Measurements from ENCODE around the gene EIF3A. TPM values are rescaled to one million over a fixed set of nuclear protein-coding genes. Genes with fewer than 3 reads are reported as not detected.
A peak's percentile ranks its signal among the peaks of the same experiment; 100 is the strongest.

The EIF3A gene
- total RNA-seq, 6 experiments from 2014 or later, result 41.6 to 69.5 (median 57.4) TPM

GRCh38 chr10:119120413-119120867 lies 39.8 kb upstream of the EIF3A start:
- DNase-seq (no peak), ATAC-seq (peak; percentile 85 to 95 (median 89))
- intact Hi-C loops (cut with DNase I), result no loop called here
- H3K4me1 ChIP-seq, result peaks cover 0 to 39% (median 15%) of the 10 kb centered on the region in 4 donors
- no peaks in the 10 kb centered on the region for H3K27me3 ChIP-seq
- no peak overlapping the region for H3K4me3 ChIP-seq
- no peak for TF ChIP-seq CTCF (IDR thresholded peaks at IDR 0.05)
- no peaks in the 10 kb centered on the region for H3K9me3 ChIP-seq
- H3K27ac ChIP-seq, result peak overlapping the region; percentile 66 to 90 (median 84)
- WGBS (ENCODE audit: insufficient coverage, low coverage, low lambda C conversion rate, missing lambda C conversion rate), result 23% methylated on average over 4 of the region's 4 CpGs
- H3K36me3 ChIP-seq, result peaks cover 0 to 25% (median 3%) of the 10 kb centered on the region in 4 donors

- H3K4me3 ChIP-seq, result no peak overlapping the region
- H3K4me1 ChIP-seq, result peaks cover 0 to 46% (median 16%) of the 10 kb centered on the region in 4 donors
- H3K36me3 ChIP-seq, result peaks cover 0 to 21% (median 3%) of the 10 kb centered on the region in 4 donors
- no peaks in the 10 kb centered on the region for H3K9me3 ChIP-seq
- peak overlapping the region; percentile 63 to 90 (median 84) for H3K27ac ChIP-seq
- DNase-seq (no peak), ATAC-seq (peak in 1 of 4 donors; percentile 2)
- TF ChIP-seq CTCF (IDR thresholded peaks at IDR 0.05) (no peak), POLR2A (IDR thresholded peaks at IDR 0.05) (no peak)
- H3K27me3 ChIP-seq, result no peaks in the 10 kb centered on the region
- WGBS (ENCODE audit: insufficient coverage, low coverage, low lambda C conversion rate, missing lambda C conversion rate), result 29% methylated on average over 1 of the region's 1 CpG
- intact Hi-C loops (cut with DNase I), result no loop called here
Observed at GRCh38 chr10:119119400-119119799, 38.8 kb upstream of the EIF3A start.

GRCh38 chr10:119118231-119118630 lies 37.6 kb upstream of the EIF3A start:
- DNase-seq (no peak), ATAC-seq (no peak)
- peaks cover 0 to 15% (median 3%) of the 10 kb centered on the region in 4 donors for H3K36me3 ChIP-seq
- H3K4me1 ChIP-seq, result peaks cover 0 to 58% (median 18%) of the 10 kb centered on the region in 4 donors
- intact Hi-C loops (cut with DNase I), result no loop called here
- WGBS (ENCODE audit: insufficient coverage, low coverage, low lambda C conversion rate, missing lambda C conversion rate), result 89% methylated on average over 5 of the region's 5 CpGs
- peak overlapping the region in 1 of 3 donors; percentile 26 for H3K27ac ChIP-seq
- H3K4me3 ChIP-seq, result no peak overlapping the region
- no peaks in the 10 kb centered on the region for H3K27me3 ChIP-seq
- TF ChIP-seq POLR2A (IDR thresholded peaks at IDR 0.05) (no peak), CTCF (IDR thresholded peaks at IDR 0.05) (no peak)
- H3K9me3 ChIP-seq, result no peaks in the 10 kb centered on the region

GRCh38 chr10:119116326-119116951 lies 35.8 kb upstream of the EIF3A start:
- intact Hi-C loops (cut with DNase I), result no loop called here
- TF ChIP-seq CTCF (IDR thresholded peaks at IDR 0.05) (no peak), POLR2A (IDR thresholded peaks at IDR 0.05) (no peak)
- DNase-seq (no peak), ATAC-seq (peak in 1 of 4 donors; percentile 11)
- Histone ChIP-seq H3K4me3 (no peak overlapping the region), H3K27ac (peak overlapping the region in 2 of 3 donors; percentile 41 to 54), H3K36me3 (peaks cover 0 to 25% (median 1%) of the 10 kb centered on the region in 4 donors), H3K4me1 (peaks cover 0 to 56% (median 14%) of the 10 kb centered on the region in 4 donors), H3K9me3 (no peaks in the 10 kb centered on the region), H3K27me3 (no peaks in the 10 kb centered on the region)
- WGBS (ENCODE audit: insufficient coverage, low coverage, low lambda C conversion rate, missing lambda C conversion rate), result 55% methylated on average over 6 of the region's 6 CpGs
